Thyroid gland (tissue), 4 donors: ENCODE results near the gene USP36.
A peak's percentile ranks its signal among the peaks of the same experiment; 100 is the strongest.

Source experiments
- POLR2A ChIP-seq, 2 donors: fragments of 450-650 bp; IDR thresholded peaks; one replicate each; pipeline ENCODE4 v1.6.1; 2017; ENCODE audit warnings: antibody characterized with exemption in 2 of 2, mild to moderate bottlenecking in 2 of 2, moderate library complexity in 1 of 2
- TF ChIP-seq, protein P1 (sequence below), 6 experiments: fragments of 200-600 bp in 3 of 6; fragments of 450-650 bp in 3 of 6; sonication (generic) in 3 of 6; IDR thresholded peaks; one replicate each; pipeline ENCODE4 v1.5.1; 2016 to 2019; ENCODE audit warnings: antibody characterized with exemption in 6 of 6, mild to moderate bottlenecking in 2 of 6, inconsistent platforms in 1 of 6, moderate library complexity in 1 of 6

- TF ChIP-seq, protein P1, sequence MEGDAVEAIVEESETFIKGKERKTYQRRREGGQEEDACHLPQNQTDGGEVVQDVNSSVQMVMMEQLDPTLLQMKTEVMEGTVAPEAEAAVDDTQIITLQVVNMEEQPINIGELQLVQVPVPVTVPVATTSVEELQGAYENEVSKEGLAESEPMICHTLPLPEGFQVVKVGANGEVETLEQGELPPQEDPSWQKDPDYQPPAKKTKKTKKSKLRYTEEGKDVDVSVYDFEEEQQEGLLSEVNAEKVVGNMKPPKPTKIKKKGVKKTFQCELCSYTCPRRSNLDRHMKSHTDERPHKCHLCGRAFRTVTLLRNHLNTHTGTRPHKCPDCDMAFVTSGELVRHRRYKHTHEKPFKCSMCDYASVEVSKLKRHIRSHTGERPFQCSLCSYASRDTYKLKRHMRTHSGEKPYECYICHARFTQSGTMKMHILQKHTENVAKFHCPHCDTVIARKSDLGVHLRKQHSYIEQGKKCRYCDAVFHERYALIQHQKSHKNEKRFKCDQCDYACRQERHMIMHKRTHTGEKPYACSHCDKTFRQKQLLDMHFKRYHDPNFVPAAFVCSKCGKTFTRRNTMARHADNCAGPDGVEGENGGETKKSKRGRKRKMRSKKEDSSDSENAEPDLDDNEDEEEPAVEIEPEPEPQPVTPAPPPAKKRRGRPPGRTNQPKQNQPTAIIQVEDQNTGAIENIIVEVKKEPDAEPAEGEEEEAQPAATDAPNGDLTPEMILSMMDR (IDR thresholded peaks at IDR 0.05), result peak; percentile 11 to 60 (median 32)
- TF ChIP-seq POLR2A (IDR thresholded peaks at IDR 0.05), result no peak
These were observed 2.4 kb upstream of the USP36 start for GRCh38 chr17:78842881-78843565.
